ENCODE measurements around the gene MUC15. TPM values are rescaled to one million over a fixed set of nuclear protein-coding genes. Genes with fewer than 3 reads are reported as not detected.

Gene MUC15
- total RNA-seq, 1 donor from 2014 or later = not detected

GRCh38 chr11:26539517-26539916 is 32.5 kb downstream of the MUC15 start:
- no peak for TF ChIP-seq CTCF (IDR thresholded peaks at IDR 0.05)
- H3K4me1 Mint-ChIP-seq (ENCODE audit: low read depth) = no peaks in the 10 kb centered on the region

GRCh38 chr11:26537341-26537740 is 34.7 kb downstream of the MUC15 start:
- H3K4me3 Mint-ChIP-seq (ENCODE audit: unreplicated experiment) = no peak overlapping the region
- H3K36me3 Mint-ChIP-seq (ENCODE audit: low read depth) = no peaks in the 10 kb centered on the region
- TF ChIP-seq CTCF (IDR thresholded peaks at IDR 0.05) = no peak
- no peak for DNase-seq (ENCODE audit: low spot score)
- peaks cover 7% of the 10 kb centered on the region for H3K27me3 Mint-ChIP-seq (ENCODE audit: low read depth)
- H3K4me1 Mint-ChIP-seq (ENCODE audit: low read depth) = no peaks in the 10 kb centered on the region
- H3K27ac Mint-ChIP-seq (ENCODE audit: unreplicated experiment) = no peak overlapping the region
- H3K9me3 Mint-ChIP-seq (ENCODE audit: low read depth) = no peaks in the 10 kb centered on the region

More at GRCh38 chr11:26539517-26539916, 32.5 kb downstream of the MUC15 start:
- no peak overlapping the region for H3K27ac Mint-ChIP-seq (ENCODE audit: unreplicated experiment)
- H3K27me3 Mint-ChIP-seq (ENCODE audit: low read depth) = no peaks in the 10 kb centered on the region
- no peaks in the 10 kb centered on the region for H3K36me3 Mint-ChIP-seq (ENCODE audit: low read depth)
- no peak for DNase-seq (ENCODE audit: low spot score)
- no peak overlapping the region for H3K4me3 Mint-ChIP-seq (ENCODE audit: unreplicated experiment)
- H3K9me3 Mint-ChIP-seq (ENCODE audit: low read depth) = no peaks in the 10 kb centered on the region

- Mint-ChIP-seq H3K9me3 (ENCODE audit: low read depth) (no peaks in the 10 kb centered on the region), H3K27me3 (ENCODE audit: low read depth) (peaks cover 2% of the 10 kb centered on the region), H3K27ac (ENCODE audit: unreplicated experiment) (no peak overlapping the region), H3K36me3 (ENCODE audit: low read depth) (no peaks in the 10 kb centered on the region), H3K4me3 (ENCODE audit: unreplicated experiment) (no peak overlapping the region), H3K4me1 (ENCODE audit: low read depth) (no peaks in the 10 kb centered on the region)
- no peak for DNase-seq (ENCODE audit: low spot score)
- TF ChIP-seq CTCF (IDR thresholded peaks at IDR 0.05) = no peak
These were observed 44.4 kb downstream of the MUC15 start for GRCh38 chr11:26527685-26528084.

- H3K9me3 Mint-ChIP-seq (ENCODE audit: low read depth) = no peaks in the 10 kb centered on the region
- H3K36me3 Mint-ChIP-seq (ENCODE audit: low read depth) = no peaks in the 10 kb centered on the region
- no peak overlapping the region for H3K4me3 Mint-ChIP-seq (ENCODE audit: unreplicated experiment)
- peak; percentile 62 for TF ChIP-seq CTCF (IDR thresholded peaks at IDR 0.05)
- no peak for DNase-seq (ENCODE audit: low spot score)
- H3K27ac Mint-ChIP-seq (ENCODE audit: unreplicated experiment) = no peak overlapping the region
- no peaks in the 10 kb centered on the region for H3K4me1 Mint-ChIP-seq (ENCODE audit: low read depth)
- peaks cover 5% of the 10 kb centered on the region for H3K27me3 Mint-ChIP-seq (ENCODE audit: low read depth)
These were observed 49.0 kb downstream of the MUC15 start for GRCh38 chr11:26522912-26523610.

- peaks cover 7% of the 10 kb centered on the region for H3K27me3 Mint-ChIP-seq (ENCODE audit: low read depth)
- DNase-seq (ENCODE audit: low spot score) = no peak
- H3K4me3 Mint-ChIP-seq (ENCODE audit: unreplicated experiment) = no peak overlapping the region
- no peaks in the 10 kb centered on the region for H3K9me3 Mint-ChIP-seq (ENCODE audit: low read depth)
- TF ChIP-seq CTCF (IDR thresholded peaks at IDR 0.05) = no peak
- no peaks in the 10 kb centered on the region for H3K36me3 Mint-ChIP-seq (ENCODE audit: low read depth)
- H3K4me1 Mint-ChIP-seq (ENCODE audit: low read depth) = no peaks in the 10 kb centered on the region
- no peak overlapping the region for H3K27ac Mint-ChIP-seq (ENCODE audit: unreplicated experiment)
These were observed 52.6 kb downstream of the MUC15 start for GRCh38 chr11:26519469-26519868.
